OCI-LY3 (cell line): ENCODE data around the gene DAP.

Experiments used
- H2AFZ ChIP-seq: fragments of 200-600, 300-600 bp; shearing (Covaris generic); 2 replicates; pipeline ENCODE4 v1.6.0; 2014; ENCODE audit warnings: antibody characterized with exemption, low read depth, low read length
- H3K27ac ChIP-seq: fragments of 200-600, 300-600 bp; sonication (generic); 2 replicates; pipeline ENCODE4 v1.5.1; 2014; ENCODE audit warnings: mild to moderate bottlenecking, low read length, moderate library complexity, mixed read lengths
- H3K27me3 ChIP-seq: fragments of 200-600, 300-600 bp; sonication (generic); 2 replicates; pipeline ENCODE4 v1.6.1; 2014; ENCODE audit warnings: low read depth, low read length, mixed read lengths
- H3K36me3 ChIP-seq: fragments of 200-600, 300-600 bp; sonication (generic); replicated peaks from 2 replicates; pipeline ENCODE3; 2014; ENCODE audit warnings: low read depth, low read length, mixed read lengths
- H3K4me1 ChIP-seq: fragments of 300-600, 200-600 bp; sonication (generic); 2 replicates; pipeline ENCODE4 v1.6.1; 2014; ENCODE audit warnings: low read length, mixed read lengths
- H3K4me2 ChIP-seq: fragments of 200-600, 300-600 bp; sonication (generic); 2 replicates; pipeline ENCODE4 v1.6.1; 2014; ENCODE audit warnings: low read length, mixed read lengths
- H3K4me3 ChIP-seq: fragments of 300-600, 200-600 bp; sonication (generic); 2 replicates; pipeline ENCODE4 v1.5.1; 2014; ENCODE audit warnings: antibody characterized with exemption, mild to moderate bottlenecking, low read length, moderate library complexity
- H3K79me2 ChIP-seq: fragments of 300-600, 200-600 bp; shearing (Covaris generic); 2 replicates; pipeline ENCODE4 v1.6.1; 2014; ENCODE audit warnings: mild to moderate bottlenecking, low read length, mixed read lengths
- H3K9ac ChIP-seq: fragments of 300-600, 200-600 bp; shearing (Covaris generic); 2 replicates; pipeline ENCODE4 v1.6.0; 2014; ENCODE audit warnings: mild to moderate bottlenecking, low read length, moderate library complexity
- H3K9me3 ChIP-seq: fragments of 200-600, 300-600 bp; shearing (Covaris generic); 2 replicates; pipeline ENCODE4 v1.6.1; 2014; ENCODE audit warnings: low read length, mixed read lengths; ENCODE audit not compliant: insufficient read depth
- H4K20me1 ChIP-seq: fragments of 200-600, 300-600 bp; sonication (generic); 2 replicates; pipeline ENCODE4 v1.6.1; 2016; ENCODE audit warnings: low read length, mixed read lengths; ENCODE audit not compliant: insufficient read depth
- EZH2phosphoT487 ChIP-seq: fragments of 200-600 bp; shearing (Covaris generic); IDR thresholded peaks from 2 replicates; pipeline ENCODE4 v1.6.1; 2018; ENCODE audit warnings: antibody characterized with exemption, mixed run types, low read depth
- TF ChIP-seq, protein P1 (sequence below): fragments of 200-600, 300-600 bp; sonication (generic); IDR thresholded peaks from 2 replicates; pipeline ENCODE4 v1.5.1; 2014; ENCODE audit warnings: antibody characterized with exemption, low read length, low read depth

DAP gene

DNA sequence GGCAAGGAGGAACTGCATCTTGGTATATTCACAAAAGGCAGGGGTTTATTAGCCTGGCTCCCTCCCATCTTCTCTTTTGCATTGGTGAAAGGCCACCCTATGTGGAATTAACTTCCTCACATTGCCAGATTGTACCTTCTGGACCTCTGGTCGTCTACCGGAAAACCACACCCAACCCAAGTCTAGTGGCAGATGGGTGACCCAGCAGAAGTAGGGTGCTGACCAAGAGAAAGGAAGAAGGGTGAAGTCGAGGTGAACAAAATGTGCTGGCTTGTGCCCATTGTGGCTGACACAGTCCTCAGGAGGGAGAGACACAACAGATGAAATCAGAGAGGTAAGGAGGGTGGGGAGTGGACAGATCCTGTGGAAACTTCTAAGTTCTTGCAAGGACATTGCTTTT, 39.8 kb upstream of the DAP start:
- no peak overlapping the region for H3K27ac ChIP-seq
- no peaks in the 10 kb centered on the region for H4K20me1 ChIP-seq
- H3K79me2 ChIP-seq, result no peaks in the 10 kb centered on the region
- no peaks in the 10 kb centered on the region for H3K9me3 ChIP-seq
- no peak overlapping the region for H3K4me2 ChIP-seq
- H2AFZ ChIP-seq, result no peak overlapping the region
- H3K36me3 ChIP-seq, result no peaks in the 10 kb centered on the region
- no peaks in the 10 kb centered on the region for H3K27me3 ChIP-seq
- H3K9ac ChIP-seq, result no peak overlapping the region
- H3K4me1 ChIP-seq, result no peaks in the 10 kb centered on the region
- no peak for TF ChIP-seq EZH2phosphoT487
- TF ChIP-seq, protein P1, sequence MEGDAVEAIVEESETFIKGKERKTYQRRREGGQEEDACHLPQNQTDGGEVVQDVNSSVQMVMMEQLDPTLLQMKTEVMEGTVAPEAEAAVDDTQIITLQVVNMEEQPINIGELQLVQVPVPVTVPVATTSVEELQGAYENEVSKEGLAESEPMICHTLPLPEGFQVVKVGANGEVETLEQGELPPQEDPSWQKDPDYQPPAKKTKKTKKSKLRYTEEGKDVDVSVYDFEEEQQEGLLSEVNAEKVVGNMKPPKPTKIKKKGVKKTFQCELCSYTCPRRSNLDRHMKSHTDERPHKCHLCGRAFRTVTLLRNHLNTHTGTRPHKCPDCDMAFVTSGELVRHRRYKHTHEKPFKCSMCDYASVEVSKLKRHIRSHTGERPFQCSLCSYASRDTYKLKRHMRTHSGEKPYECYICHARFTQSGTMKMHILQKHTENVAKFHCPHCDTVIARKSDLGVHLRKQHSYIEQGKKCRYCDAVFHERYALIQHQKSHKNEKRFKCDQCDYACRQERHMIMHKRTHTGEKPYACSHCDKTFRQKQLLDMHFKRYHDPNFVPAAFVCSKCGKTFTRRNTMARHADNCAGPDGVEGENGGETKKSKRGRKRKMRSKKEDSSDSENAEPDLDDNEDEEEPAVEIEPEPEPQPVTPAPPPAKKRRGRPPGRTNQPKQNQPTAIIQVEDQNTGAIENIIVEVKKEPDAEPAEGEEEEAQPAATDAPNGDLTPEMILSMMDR, result no peak
- no peak overlapping the region for H3K4me3 ChIP-seq

DNA sequence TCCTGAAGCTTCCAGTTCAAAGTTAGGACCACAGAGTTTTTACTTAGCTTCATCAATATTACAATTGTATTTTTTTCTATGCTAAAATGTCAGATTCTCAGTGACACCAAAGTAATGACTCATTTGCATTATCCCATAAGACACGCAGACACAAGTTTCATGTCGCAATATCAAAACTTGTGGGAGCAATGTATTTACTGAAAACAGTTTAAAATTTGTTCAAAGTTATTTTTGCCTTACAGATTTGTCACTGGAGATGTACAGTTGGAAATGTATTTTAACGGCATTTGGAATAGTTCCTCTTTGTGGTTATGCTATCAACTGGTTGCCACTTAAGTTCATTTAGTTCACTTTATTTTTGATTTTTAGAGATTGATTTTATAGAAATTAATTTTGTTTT, 36.2 kb upstream of the DAP start:
- Histone ChIP-seq H3K27ac (no peak overlapping the region), H3K27me3 (no peaks in the 10 kb centered on the region)

DNA sequence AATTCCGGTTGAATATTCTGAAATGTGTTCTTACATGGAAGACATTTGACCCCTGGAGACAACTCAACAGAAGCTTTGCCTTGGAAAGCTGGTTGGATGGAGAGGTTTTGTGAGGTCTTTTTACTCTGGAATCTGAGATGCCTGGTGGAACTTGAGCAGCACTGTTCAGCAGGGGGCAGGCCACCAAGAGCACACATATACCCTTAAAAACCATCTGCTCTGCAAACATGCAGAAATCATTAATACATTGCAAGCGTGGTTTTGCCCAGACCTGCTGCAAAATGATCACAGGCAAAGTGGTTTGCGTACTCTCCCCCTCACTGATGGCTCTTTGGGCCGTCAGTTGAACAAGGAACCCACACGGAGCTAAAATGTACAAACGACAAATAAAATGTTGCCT, 32.8 kb upstream of the DAP start:
- no peak overlapping the region for H2AFZ ChIP-seq
- H3K27me3 ChIP-seq, result no peaks in the 10 kb centered on the region
- no peak overlapping the region for H3K27ac ChIP-seq
- no peaks in the 10 kb centered on the region for H3K9me3 ChIP-seq
- H3K4me3 ChIP-seq, result no peak overlapping the region
- TF ChIP-seq, protein P1, result no peak
- TF ChIP-seq EZH2phosphoT487, result no peak
- no peaks in the 10 kb centered on the region for H3K4me1 ChIP-seq
- no peaks in the 10 kb centered on the region for H3K36me3 ChIP-seq
- H3K9ac ChIP-seq, result no peak overlapping the region
- H3K79me2 ChIP-seq, result no peaks in the 10 kb centered on the region
- no peak overlapping the region for H3K4me2 ChIP-seq
- no peaks in the 10 kb centered on the region for H4K20me1 ChIP-seq

More for the DNA sequence above, 36.2 kb upstream of the DAP start:
- no peaks in the 10 kb centered on the region for H3K4me1 ChIP-seq
- H3K9me3 ChIP-seq, result no peaks in the 10 kb centered on the region
- H3K9ac ChIP-seq, result no peak overlapping the region
- H4K20me1 ChIP-seq, result no peaks in the 10 kb centered on the region
- H3K36me3 ChIP-seq, result no peaks in the 10 kb centered on the region
- no peak overlapping the region for H3K4me2 ChIP-seq
- no peaks in the 10 kb centered on the region for H3K79me2 ChIP-seq
- TF ChIP-seq, protein P1, result no peak
- TF ChIP-seq EZH2phosphoT487, result no peak
- no peak overlapping the region for H3K4me3 ChIP-seq
- H2AFZ ChIP-seq, result no peak overlapping the region

DNA sequence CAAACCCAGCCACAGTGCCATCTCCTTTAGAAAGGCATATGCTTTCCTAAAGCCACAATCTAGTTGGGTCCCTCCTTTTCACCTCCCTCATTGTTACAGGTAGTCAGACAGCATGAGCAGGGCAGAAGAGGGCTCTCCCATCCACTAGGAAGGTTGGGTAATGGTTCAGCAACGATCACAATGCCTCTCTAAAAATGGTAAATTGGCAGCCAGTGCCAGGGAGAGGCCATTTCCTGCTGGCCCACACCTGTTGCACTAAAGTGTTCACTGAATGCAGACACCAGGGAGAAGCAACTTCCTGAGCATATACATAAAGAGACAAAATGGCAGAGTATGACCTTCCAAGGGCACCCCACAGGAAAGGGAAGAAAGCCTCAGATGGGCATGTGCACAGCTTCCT, 31.3 kb upstream of the DAP start:
- Histone ChIP-seq H3K4me2 (no peak overlapping the region), H2AFZ (no peak overlapping the region), H3K9ac (no peak overlapping the region), H3K4me3 (no peak overlapping the region), H3K4me1 (no peaks in the 10 kb centered on the region), H3K27ac (no peak overlapping the region), H4K20me1 (no peaks in the 10 kb centered on the region), H3K9me3 (no peaks in the 10 kb centered on the region), H3K27me3 (no peaks in the 10 kb centered on the region), H3K79me2 (no peaks in the 10 kb centered on the region), H3K36me3 (no peaks in the 10 kb centered on the region)
- TF ChIP-seq EZH2phosphoT487, result no peak
- TF ChIP-seq, protein P1, result no peak
